ENCODE data around the gene CCDC78. TPM values are rescaled to one million over a fixed set of nuclear protein-coding genes. Genes with fewer than 3 reads are reported as not detected.

Gene CCDC78
- total and polyA plus RNA-seq, 2 donors (not counting 3 experiments of a cell fraction or from before 2014, with no cell fraction given) = 0.50 to 1.3 TPM

DNA sequence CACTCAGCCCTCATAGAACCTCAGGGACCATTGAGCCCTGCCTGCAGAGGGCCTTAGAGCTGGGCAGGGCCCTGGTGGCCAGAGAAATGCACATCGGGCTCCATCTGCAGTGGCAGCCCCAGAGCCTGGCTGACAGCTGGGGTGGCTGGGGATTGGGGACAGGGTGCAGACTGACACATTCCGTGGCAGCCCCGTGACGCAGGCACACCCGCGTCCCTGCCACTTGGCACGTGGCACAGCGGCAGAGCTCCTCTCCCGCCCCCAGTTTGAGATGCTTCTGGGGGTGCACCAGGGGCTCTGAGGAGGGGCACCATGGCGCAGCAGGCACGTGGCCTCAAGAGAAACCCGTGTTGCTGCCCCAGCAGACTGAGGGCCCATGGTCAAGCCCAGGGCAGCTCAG lies 22.8 kb downstream of the CCDC78 start:
- TF ChIP-seq GATA2 (IDR thresholded peaks at IDR 0.05; ENCODE audit: insufficient read depth, insufficient read length, low read depth, low read length) (no peak), FOS (IDR thresholded peaks at IDR 0.05; ENCODE audit: borderline replicate concordance, insufficient read depth, low read length) (no peak), MYC (IDR thresholded peaks at IDR 0.05; ENCODE audit: low read depth, low read length) (no peak), EZH2 (IDR thresholded peaks at IDR 0.05; ENCODE audit: borderline replicate concordance, low read depth, low read length, severe bottlenecking) (no peak), POLR2AphosphoS5 (IDR thresholded peaks at IDR 0.05; ENCODE audit: insufficient read depth, low read depth, low read length) (no peak), POLR2A (IDR thresholded peaks at IDR 0.05; ENCODE audit: low read depth, low read length) (no peak)
- TF ChIP-seq, protein P1, sequence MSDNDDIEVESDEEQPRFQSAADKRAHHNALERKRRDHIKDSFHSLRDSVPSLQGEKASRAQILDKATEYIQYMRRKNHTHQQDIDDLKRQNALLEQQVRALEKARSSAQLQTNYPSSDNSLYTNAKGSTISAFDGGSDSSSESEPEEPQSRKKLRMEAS (IDR thresholded peaks at IDR 0.05; ENCODE audit: insufficient read depth, insufficient read length) = no peak
- TF ChIP-seq, protein P2, sequence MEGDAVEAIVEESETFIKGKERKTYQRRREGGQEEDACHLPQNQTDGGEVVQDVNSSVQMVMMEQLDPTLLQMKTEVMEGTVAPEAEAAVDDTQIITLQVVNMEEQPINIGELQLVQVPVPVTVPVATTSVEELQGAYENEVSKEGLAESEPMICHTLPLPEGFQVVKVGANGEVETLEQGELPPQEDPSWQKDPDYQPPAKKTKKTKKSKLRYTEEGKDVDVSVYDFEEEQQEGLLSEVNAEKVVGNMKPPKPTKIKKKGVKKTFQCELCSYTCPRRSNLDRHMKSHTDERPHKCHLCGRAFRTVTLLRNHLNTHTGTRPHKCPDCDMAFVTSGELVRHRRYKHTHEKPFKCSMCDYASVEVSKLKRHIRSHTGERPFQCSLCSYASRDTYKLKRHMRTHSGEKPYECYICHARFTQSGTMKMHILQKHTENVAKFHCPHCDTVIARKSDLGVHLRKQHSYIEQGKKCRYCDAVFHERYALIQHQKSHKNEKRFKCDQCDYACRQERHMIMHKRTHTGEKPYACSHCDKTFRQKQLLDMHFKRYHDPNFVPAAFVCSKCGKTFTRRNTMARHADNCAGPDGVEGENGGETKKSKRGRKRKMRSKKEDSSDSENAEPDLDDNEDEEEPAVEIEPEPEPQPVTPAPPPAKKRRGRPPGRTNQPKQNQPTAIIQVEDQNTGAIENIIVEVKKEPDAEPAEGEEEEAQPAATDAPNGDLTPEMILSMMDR (IDR thresholded peaks at IDR 0.05; ENCODE audit: extremely low read depth in 1 of 2, insufficient read depth in 1 of 2, low read depth in 1 of 2, low read length in 2 of 2) = no peak
- POLR2A ChIA-PET = no interaction called here
- CTCF ChIA-PET = interaction anchor here (0.7 to 2.7 kb wide), 6 partner anchors 9 to 82 kb away, joined by 3 to 10 read pairs (median 4); partner anchors contain the start of genes ANTKMT, METRN and WDR24
- Histone ChIP-seq H3K4me1 (ENCODE audit: control insufficient read depth, extremely low read depth, insufficient read depth, low read length) (no peaks in the 10 kb centered on the region), H3K4me3 (replicated peaks in 1 of 3; ENCODE audit: insufficient read depth in 1 of 3, low read depth in 1 of 3, low read length in 3 of 3) (no peak overlapping the region), H3K27me3 (ENCODE audit: control insufficient read depth in 2 of 2, insufficient read depth in 2 of 2, low read length in 2 of 2) (peaks cover 39 to 44% of the 10 kb centered on the region in 2 experiments), H3K4me2 (ENCODE audit: insufficient read depth, low read length) (no peak overlapping the region), H3K9me3 (replicated peaks; ENCODE audit: control insufficient read depth, insufficient read depth, low read length) (no peaks in the 10 kb centered on the region), H2AFZ (ENCODE audit: low read depth, low read length) (no peak overlapping the region), H3K36me3 (ENCODE audit: control insufficient read depth in 2 of 2, extremely low read depth in 1 of 2, insufficient read depth in 2 of 2, low read length in 2 of 2) (no peaks in the 10 kb centered on the region), H3K79me2 (ENCODE audit: control insufficient read depth, insufficient read depth, low read length) (no peaks in the 10 kb centered on the region), H3K9me1 (replicated peaks; ENCODE audit: control insufficient read depth, extremely low read depth, insufficient read depth, low read length) (no peaks in the 10 kb centered on the region), H4K20me1 (replicated peaks; ENCODE audit: control insufficient read depth, extremely low read depth, insufficient read depth, low read length) (no peaks in the 10 kb centered on the region), H3K27ac (ENCODE audit: insufficient read depth, low read depth, low read length) (no peak overlapping the region), H3K9ac (replicated peaks; ENCODE audit: extremely low read depth, insufficient read depth, low read length) (no peak overlapping the region)
- FAIRE-seq = no peak
- dilution Hi-C loops (cut with MboI; ENCODE audit: extremely low pct_ligation_motif_present, low sequenced_read_pairs) (no loop called here), intact Hi-C loops (cut with micrococcal nuclease) (no loop called here)
- no peak for DNase-seq (ENCODE audit: low read depth, low spot score)
- no TSS peak for BruUV-seq (replicated peaks)
